ENCODE results near the gene RPS18. TPM values are rescaled to one million over a fixed set of nuclear protein-coding genes. Genes with fewer than 3 reads are reported as not detected.

Gene RPS18
- polyA plus RNA-seq, 3 donors from 2014 or later: 2,992 to 6,506 (median 3,113) TPM

DNA sequence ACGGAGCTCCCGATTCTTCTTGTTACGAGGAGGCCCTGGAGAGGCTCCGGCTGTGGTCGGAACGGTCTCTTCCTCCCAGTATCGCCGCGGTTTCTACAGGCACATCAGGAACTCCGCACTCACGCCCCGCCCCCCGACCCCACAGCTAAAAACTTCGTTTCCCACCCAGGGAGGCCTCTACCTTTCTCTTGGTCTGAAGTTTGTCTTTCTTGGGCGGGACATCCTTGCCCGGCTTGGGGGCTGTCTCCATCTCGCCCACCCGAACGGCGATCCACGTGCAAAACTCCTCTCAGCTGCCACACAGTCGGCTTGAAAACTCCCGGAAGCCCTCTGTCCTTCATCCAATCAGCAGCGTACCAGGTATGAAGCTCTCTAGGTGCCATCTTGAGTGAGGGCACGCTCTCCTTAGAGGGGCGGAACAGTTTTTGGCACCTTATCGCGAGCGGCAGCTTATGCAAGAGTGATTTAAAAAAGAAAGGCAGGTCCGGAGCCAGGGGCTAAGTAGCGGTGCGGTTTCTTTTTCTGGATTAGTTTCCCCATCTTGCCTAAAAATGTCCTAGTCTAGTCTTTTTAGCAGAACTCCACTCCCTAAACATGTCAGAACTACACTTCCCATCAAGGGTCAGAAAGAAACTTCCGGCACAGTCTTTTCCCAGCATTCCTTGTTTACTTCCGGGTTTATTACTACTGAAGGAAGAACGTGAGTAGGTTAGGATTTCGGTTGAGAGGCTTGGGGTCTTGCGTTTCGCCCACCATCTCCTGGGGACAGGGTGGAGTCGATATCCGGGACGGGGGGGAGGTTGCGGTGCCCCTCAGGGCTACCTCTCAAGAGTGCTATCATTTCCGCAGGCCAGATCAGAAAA lies 17.3 kb downstream of the RPS18 start, which contains the start of the genes PFDN6 and WDR46:
PFDN6 (plus strand) TSS at position 681 of the 863 bp plus-strand sequence. CDS start 256 bp downstream, outside the sequence.
WDR46 (minus strand) TSS at position 319 of the 863 bp plus-strand sequence; CDS start at position 250, 69 bp downstream.
- H3K36me3 Mint-ChIP-seq: peaks cover 8 to 40% (median 12%) of the 10 kb centered on the region in 3 donors
- H3K4me3 Mint-ChIP-seq: peak within 1 kb of the TSS; percentile 97 to 99 (median 98)
- H3K27me3 Mint-ChIP-seq (ENCODE audit: low read depth in 3 of 3): peaks cover 0 to 5% (median 2%) of the 10 kb centered on the region in 3 donors
- H3K9me3 Mint-ChIP-seq: no peaks in the 10 kb centered on the region
- H3K4me1 Mint-ChIP-seq: peaks cover 50% of the 10 kb centered on the region in 2 donors
- peak within 1 kb of the TSS; percentile 87 to 97 (median 94) for H3K27ac Mint-ChIP-seq
- DNase-seq: peak; percentile 86 to 87 (median 86)

DNA sequence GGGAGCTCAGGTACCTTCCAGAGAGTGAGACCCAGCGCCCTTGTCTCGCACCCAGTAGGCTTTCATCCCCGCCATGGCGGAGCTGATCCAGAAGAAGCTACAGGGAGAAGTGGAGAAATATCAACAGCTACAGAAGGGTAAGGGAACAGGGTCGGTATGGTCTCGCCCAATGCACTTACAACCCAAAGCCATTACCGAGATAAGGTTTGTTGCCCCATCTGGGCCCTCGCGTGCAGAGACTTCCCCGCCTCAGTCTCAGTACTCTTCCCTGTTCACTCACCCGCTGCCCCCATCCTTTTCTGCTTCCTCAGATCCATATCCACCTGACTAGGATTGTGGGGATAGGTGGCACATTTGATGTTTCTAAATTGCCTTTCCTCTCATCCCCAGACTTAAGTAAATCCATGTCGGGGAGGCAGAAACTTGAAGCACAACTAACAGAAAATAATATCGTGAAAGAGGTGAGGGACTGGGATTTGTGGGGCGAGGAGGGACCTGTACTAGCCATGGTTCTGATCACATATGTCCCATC lies 18.0 kb downstream of the RPS18 start:
- DNase-seq: no peak
- peak overlapping the region; percentile 87 to 97 (median 94) for H3K27ac Mint-ChIP-seq
- peak overlapping the region; percentile 97 to 99 (median 98) for H3K4me3 Mint-ChIP-seq
- H3K36me3 Mint-ChIP-seq: peaks cover 8 to 38% (median 13%) of the 10 kb centered on the region in 3 donors
- H3K9me3 Mint-ChIP-seq: no peaks in the 10 kb centered on the region
- H3K4me1 Mint-ChIP-seq: peaks cover 49 to 50% of the 10 kb centered on the region in 2 donors
- peaks cover 0 to 5% (median 2%) of the 10 kb centered on the region in 3 donors for H3K27me3 Mint-ChIP-seq (ENCODE audit: low read depth in 3 of 3)

DNA sequence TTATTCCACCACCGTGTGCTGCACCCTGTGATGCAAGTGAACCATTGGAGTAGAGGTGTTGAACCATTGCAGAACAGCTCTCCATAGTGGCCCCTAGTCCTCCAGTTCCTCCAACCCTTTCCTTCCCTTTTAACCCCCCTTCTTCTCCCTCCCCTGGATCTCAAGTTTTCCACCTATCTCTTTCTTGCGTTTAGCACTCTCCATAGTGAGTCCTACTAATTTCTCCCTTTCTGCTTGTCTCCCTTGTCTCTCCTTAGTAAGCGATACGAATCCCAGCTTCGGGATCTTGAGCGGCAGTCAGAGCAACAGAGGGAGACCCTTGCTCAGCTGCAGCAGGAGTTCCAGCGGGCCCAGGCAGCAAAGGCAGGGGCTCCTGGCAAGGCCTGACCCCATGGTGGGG lies 18.6 kb downstream of the RPS18 start:
- H3K4me1 Mint-ChIP-seq: peaks cover 49 to 50% of the 10 kb centered on the region in 2 donors
- H3K9me3 Mint-ChIP-seq: no peaks in the 10 kb centered on the region
- H3K36me3 Mint-ChIP-seq: peaks cover 8 to 38% (median 13%) of the 10 kb centered on the region in 3 donors
- H3K27ac Mint-ChIP-seq: peak overlapping the region in 5 of 6 donors; percentile 51 to 97 (median 87)
- peak overlapping the region; percentile 97 to 99 (median 98) for H3K4me3 Mint-ChIP-seq
- no peak for DNase-seq
- H3K27me3 Mint-ChIP-seq (ENCODE audit: low read depth in 3 of 3): peaks cover 0 to 5% (median 2%) of the 10 kb centered on the region in 3 donors

DNA sequence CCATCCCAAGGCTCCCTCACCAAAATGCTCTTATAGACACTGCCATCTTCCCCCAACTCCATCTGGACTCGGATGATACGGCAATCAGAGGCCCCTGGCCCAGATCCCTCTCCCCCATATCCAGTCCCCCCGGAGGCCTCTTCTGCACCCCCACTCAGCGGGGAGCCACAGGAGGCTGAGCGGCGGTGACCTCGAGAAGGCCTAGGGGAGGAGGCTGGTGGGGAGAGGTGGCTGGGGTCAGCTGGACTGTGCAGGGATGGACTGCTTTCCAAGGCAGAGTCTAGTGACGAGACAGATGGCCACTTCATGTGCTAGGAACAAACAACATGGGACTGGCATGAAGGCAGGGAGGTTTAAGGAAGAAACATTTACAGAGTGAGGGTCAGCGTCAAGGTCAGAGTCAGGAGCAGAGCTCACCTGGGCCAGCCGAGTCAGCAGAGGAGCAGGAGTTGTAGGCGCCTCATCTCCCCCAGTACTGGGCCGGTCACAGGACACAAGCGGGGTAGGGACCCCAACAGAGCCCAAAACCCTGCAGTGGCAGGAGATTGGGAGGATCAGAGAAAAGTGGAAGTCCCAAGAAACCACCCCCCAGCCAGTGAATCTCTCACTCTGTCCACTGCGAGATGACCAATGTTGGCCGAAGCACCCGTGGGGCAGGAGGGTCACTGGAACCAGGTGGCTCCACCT lies 21.3 kb downstream of the RPS18 start:
- Mint-ChIP-seq H3K27ac (no peak overlapping the region), H3K9me3 (no peaks in the 10 kb centered on the region), H3K36me3 (peaks cover 8 to 25% (median 8%) of the 10 kb centered on the region in 3 donors), H3K4me3 (no peak overlapping the region), H3K4me1 (peaks cover 47 to 53% of the 10 kb centered on the region in 2 donors), H3K27me3 (ENCODE audit: low read depth in 3 of 3) (peaks cover 2 to 8% (median 2%) of the 10 kb centered on the region in 3 donors)
- no peak for DNase-seq

DNA sequence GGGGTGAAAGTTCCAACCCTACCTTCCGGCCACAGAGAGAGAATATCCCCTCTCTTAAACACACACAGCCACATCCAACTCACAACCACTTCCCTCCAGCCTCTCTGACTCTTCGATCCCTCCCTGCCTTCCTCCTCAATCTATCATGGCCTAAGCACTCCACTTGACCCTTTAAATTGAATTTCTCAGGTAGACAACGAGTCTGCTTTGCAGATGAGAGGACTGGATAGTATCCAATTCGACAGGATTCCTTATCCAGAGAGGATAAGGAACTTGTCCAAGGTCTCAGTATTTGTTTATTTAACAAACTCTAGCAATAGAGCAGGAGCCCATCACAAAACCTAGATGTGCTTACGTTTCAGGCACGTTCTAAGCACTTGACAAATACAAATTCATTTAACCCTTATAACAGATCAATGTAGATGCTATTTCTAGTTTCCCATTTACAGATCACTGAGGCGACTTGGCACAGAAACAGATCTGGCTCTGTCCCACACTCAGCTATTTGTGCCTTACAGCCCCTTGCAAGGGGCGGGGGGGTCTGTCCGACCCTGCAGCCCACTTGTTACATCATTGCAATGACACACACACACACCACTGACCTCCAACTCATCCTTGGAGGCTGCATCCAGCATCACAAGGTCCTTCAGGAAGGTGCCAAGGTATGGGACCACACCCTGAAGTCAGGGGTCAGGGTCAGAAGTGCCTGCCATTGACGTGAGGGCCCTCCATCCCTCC lies 22.4 kb downstream of the RPS18 start:
- no peak for DNase-seq
- peaks cover 36 to 44% of the 10 kb centered on the region in 2 donors for H3K4me1 Mint-ChIP-seq
- peaks cover 4 to 22% (median 4%) of the 10 kb centered on the region in 3 donors for H3K36me3 Mint-ChIP-seq
- peaks cover 7 to 14% (median 7%) of the 10 kb centered on the region in 3 donors for H3K27me3 Mint-ChIP-seq (ENCODE audit: low read depth in 3 of 3)
- no peaks in the 10 kb centered on the region for H3K9me3 Mint-ChIP-seq
- no peak overlapping the region for H3K4me3 Mint-ChIP-seq
- H3K27ac Mint-ChIP-seq: peak overlapping the region in 2 of 6 donors; percentile 22 to 71

DNA sequence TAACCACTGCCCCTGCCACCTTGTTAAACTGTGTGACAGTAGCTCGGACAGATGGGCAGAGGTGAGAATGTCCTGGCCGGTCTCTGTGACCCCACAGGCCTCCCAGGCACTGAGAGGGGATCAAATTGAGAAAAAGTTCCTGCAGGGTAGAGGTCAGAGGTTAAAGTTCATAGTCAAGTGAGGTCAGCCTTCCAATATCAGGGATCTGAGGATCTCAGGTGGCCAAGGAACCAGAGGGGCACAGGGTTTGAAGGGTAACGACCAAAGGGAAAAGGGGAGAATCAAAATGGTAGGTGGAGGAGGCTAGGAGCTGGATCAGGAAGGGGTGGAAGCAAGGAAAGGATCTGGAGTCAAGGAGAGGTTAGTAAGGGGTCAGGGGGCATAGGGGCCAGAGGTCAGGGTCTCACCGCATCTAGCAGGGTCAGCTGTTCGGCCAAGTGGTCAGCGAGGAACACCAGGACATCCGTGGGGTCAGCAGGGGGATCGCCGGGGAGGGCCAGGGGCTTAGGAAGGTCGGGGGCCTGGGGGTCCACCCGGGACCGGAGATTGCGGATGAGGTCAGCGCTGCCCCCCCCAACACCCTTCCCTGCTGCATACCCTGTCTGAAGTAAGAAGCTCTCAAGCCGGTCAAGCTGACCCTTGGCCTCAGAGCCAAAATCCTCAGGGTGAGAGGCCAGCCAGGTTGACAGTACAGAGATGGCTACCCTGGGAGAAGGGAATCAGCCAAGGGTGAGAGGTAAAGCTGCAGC lies 23.9 kb downstream of the RPS18 start:
- Mint-ChIP-seq H3K4me1 (peaks cover 34 to 43% of the 10 kb centered on the region in 2 donors), H3K9me3 (no peaks in the 10 kb centered on the region), H3K27ac (peak overlapping the region in 5 of 6 donors; percentile 42 to 95 (median 77)), H3K27me3 (ENCODE audit: low read depth in 3 of 3) (peaks cover 14 to 18% (median 17%) of the 10 kb centered on the region in 3 donors), H3K36me3 (peaks cover 4 to 22% (median 4%) of the 10 kb centered on the region in 3 donors), H3K4me3 (peak overlapping the region in 4 of 5 donors; percentile 14 to 79 (median 76))
- no peak for DNase-seq

DNA sequence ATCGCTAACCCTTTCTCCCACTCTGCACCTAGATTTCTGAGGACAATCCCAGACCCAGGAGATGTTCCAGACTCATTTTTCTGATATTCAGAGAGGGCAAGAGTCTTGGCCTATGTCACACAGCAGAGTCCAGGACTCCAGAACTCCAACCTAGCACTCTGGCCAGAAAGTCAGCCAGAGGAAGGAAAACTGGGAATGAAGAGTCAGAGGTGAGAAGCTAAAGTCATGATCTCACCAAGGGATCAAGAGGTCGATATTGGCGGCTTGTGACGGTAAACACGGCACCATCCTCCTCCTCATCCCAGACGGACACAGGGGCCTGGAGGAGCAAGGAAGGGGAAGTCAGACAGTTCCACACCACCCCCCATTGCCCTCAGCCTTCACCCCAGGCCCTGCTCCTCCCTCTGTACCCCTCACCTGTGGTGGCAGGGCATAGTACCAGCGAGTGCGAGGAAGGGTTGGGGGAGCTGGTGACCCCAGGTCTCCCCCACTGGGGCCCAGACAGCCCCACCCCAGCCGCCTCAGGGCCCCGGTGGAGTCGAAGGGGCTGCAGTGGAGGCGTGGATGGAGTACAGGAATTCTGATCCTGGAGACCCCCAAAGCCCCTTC lies 25.0 kb downstream of the RPS18 start:
- no peak for DNase-seq
- peaks cover 14 to 20% (median 17%) of the 10 kb centered on the region in 3 donors for H3K27me3 Mint-ChIP-seq (ENCODE audit: low read depth in 3 of 3)
- H3K27ac Mint-ChIP-seq: peak overlapping the region; percentile 72 to 98 (median 88)
- H3K4me3 Mint-ChIP-seq: peak overlapping the region; percentile 69 to 100 (median 98)
- H3K36me3 Mint-ChIP-seq: peaks cover 4 to 21% (median 7%) of the 10 kb centered on the region in 3 donors
- H3K4me1 Mint-ChIP-seq: peaks cover 33 to 45% of the 10 kb centered on the region in 2 donors
- H3K9me3 Mint-ChIP-seq: no peaks in the 10 kb centered on the region

DNA sequence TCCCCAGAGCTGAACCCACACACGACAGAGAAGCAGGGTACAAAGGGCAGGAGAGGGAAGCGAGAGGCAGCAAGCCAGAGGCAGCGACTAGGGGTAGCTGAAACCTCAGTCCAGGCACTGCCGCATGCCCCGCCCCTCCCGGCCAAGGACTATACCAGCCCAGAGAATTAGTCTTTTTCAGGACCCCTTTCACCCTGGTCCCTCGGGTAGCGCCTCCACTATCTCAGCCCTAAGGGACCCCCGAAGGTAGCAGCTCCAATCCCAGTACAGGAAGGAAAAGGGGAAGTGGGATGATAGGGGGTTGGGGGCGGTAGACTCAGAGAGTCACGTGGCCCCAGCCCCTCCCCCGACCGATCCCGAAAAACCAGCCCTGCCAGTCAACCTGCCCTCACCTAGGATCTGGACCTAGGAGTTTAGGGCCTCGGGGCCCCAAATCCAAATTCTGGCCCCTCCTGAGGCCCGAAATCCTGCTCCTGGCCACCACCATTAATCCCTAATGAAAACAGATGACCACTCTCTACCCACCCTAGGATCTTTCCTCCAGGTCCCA lies 25.6 kb downstream of the RPS18 start:
- peaks cover 4 to 18% (median 7%) of the 10 kb centered on the region in 3 donors for H3K36me3 Mint-ChIP-seq
- H3K4me3 Mint-ChIP-seq: peak overlapping the region; percentile 69 to 100 (median 98)
- no peaks in the 10 kb centered on the region for H3K9me3 Mint-ChIP-seq
- no peak for DNase-seq
- peaks cover 14 to 20% (median 17%) of the 10 kb centered on the region in 3 donors for H3K27me3 Mint-ChIP-seq (ENCODE audit: low read depth in 3 of 3)
- peaks cover 33 to 45% of the 10 kb centered on the region in 2 donors for H3K4me1 Mint-ChIP-seq
- peak overlapping the region; percentile 45 to 98 (median 80) for H3K27ac Mint-ChIP-seq

DNA sequence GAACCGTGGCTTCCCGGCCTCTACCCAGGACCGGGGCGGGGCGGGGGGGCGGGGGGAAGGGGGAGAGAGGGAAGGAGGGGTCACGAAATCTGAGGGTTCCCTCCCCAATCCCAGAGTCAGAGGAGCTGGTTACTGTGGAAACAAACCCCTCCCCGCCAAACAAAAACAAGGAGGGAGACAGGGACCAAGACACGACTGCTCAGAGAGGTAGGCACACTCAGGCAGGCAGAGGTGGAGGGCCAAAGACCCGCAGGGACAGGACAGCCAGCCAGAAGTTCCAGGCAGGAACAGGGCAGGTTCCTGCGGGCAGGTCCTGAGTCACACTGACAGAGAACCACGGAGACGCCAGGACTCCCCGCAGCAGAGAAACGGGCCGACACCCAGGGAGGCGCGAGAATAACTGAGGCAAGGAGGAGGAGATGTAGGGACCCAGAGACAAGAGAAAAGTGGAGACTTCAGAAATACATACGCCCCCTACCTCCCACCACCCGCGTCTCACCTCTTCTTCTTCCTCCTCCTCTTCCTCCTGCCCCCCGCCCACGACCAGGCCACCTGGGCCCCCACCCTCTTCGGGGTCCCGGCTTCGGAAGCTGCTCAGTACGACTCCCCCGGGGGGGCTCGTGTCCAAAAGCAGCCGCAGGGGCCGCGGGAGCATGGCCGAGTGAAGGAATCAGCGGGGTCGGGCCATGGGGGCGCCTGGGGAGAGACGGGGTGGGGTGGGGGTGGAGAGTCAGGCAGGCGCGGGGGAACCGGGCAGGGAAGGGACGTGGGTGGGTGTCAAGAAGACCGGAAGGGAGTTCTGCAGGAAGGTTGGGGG lies 26.3 kb downstream of the RPS18 start:
- H3K4me1 Mint-ChIP-seq: peaks cover 33 to 45% of the 10 kb centered on the region in 2 donors
- peak overlapping the region; percentile 95 to 99 (median 98) for H3K27ac Mint-ChIP-seq
- peak overlapping the region; percentile 93 to 100 (median 99) for H3K4me3 Mint-ChIP-seq
- no peaks in the 10 kb centered on the region for H3K9me3 Mint-ChIP-seq
- H3K27me3 Mint-ChIP-seq (ENCODE audit: low read depth in 3 of 3): peaks cover 14 to 23% (median 17%) of the 10 kb centered on the region in 3 donors
- DNase-seq: peak; percentile 43 to 53 (median 45)
- peaks cover 4 to 15% (median 5%) of the 10 kb centered on the region in 3 donors for H3K36me3 Mint-ChIP-seq

DNA sequence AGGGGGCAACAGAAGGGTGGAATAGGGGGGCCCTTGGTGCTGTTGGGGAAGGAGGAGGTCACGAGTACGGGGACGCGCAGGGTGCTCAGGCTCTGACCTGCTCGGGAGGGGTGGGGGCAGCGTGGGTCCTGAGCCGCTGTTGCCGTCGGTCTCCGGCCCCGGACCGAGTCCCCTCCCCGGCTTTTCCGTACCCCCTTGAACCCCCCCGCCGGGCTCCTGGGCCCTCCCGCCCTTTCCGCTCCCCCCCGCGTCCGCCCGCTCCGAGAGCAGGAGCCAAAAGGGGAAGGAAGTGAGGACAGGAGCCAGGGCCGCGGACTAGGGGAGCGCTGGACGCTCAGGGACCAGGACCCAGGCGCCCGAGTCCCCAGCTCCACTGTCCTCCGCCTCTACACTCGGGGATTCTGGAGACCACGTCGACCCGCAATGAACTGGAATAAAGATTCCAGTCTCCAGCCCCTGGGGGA lies 26.9 kb downstream of the RPS18 start, which contains the start of gene RGL2:
RGL2 (minus strand) TSS at position 170 of the 464 bp plus-strand sequence. CDS start 332 bp downstream, outside the sequence.
- Mint-ChIP-seq H3K4me3 (peak within 1 kb of the TSS; percentile 93 to 100 (median 99)), H3K9me3 (no peaks in the 10 kb centered on the region), H3K36me3 (peaks cover 4 to 22% (median 8%) of the 10 kb centered on the region in 3 donors), H3K27me3 (ENCODE audit: low read depth in 3 of 3) (peaks cover 14 to 23% (median 17%) of the 10 kb centered on the region in 3 donors), H3K27ac (peak within 1 kb of the TSS; percentile 95 to 99 (median 99)), H3K4me1 (peaks cover 36 to 51% of the 10 kb centered on the region in 2 donors)
- DNase-seq: peak; percentile 60 to 67 (median 67)

Data from immature natural killer cell (primary cell).